Smooth muscle cell of the coronary artery (primary cell): ENCODE data around the gene TXK. TPM values are rescaled to one million over a fixed set of nuclear protein-coding genes. Genes with fewer than 3 reads are reported as not detected.

Experiments used
- total RNA-seq: library from RNA; depleted of rRNA; stranded (reverse); fragments of >200 nt; gene quantifications from 2 replicates; pipeline ENCODE4 v1.2.3, GENCODE V29; 2014; ENCODE audit warnings: low replicate concordance

TXK gene
- total RNA-seq, result 0.08 TPM in 1 of 2 replicates, not detected in the other

GRCh38 chr4:48134081-48134480 is at the start of gene TXK:
TSS of gene TXK (minus strand) at chr4:48134250. CDS start at chr4:48134170, 80 bp downstream.

Other genes with a start within 250 kb of the TXK start
- 3.3 and 6.9 TPM in 2 replicates for gene NFXL1, start 219.7 kb downstream of the TXK start, total RNA-seq
- gene CNGA1, start 117.6 kb downstream of the TXK start, total RNA-seq, result 2.3 TPM in 1 of 2 replicates, not detected in the other
- gene NIPAL1, start 117.5 kb downstream of the TXK start, total RNA-seq, result 7.1 TPM in 1 of 2 replicates, not detected in the other
- gene TEC, start 135.6 kb upstream of the TXK start, total RNA-seq, result 0.38 and 0.94 TPM in 2 replicates
- 9.5 and 16.2 TPM in 2 replicates for gene SLAIN2, start 207.3 kb upstream of the TXK start, total RNA-seq